CD14-positive monocyte (primary cell): Measurements from ENCODE around the gene MIF4GD. TPM values are rescaled to one million over a fixed set of nuclear protein-coding genes. Genes with fewer than 3 reads are reported as not detected.

Experiments
- DNase-seq, 3 donors: peaks; one replicate each; pipeline ENCODE4 v3.0.0-alpha.2; 2011 to 2022
- H2AFZ ChIP-seq: 2 replicates; pipeline ENCODE4 v1.6.0; 2012; ENCODE audit warnings: mild to moderate bottlenecking, low read depth, low read length, inconsistent platforms; ENCODE audit not compliant: insufficient read depth, poor library complexity, severe bottlenecking
- H3K27ac ChIP-seq, 2 donors: 1 replicate in 1 of 2; 2 replicates in 1 of 2; pipeline ENCODE4 v1.5.1; 2012 to 2013; ENCODE audit warnings: low read length in 2 of 2, control low read depth in 1 of 2, inconsistent platforms in 1 of 2, low read depth in 1 of 2, mild to moderate bottlenecking in 1 of 2
- H3K27me3 ChIP-seq, 2 donors: one replicate each; pipeline versions ENCODE4 v1.6.0 to v1.6.1; 2011 to 2013; ENCODE audit warnings: low read length in 2 of 2; ENCODE audit not compliant: control insufficient read depth in 2 of 2, insufficient read depth in 2 of 2
- H3K36me3 ChIP-seq, 2 donors: replicated peaks in 1 of 2; 1 replicate in 1 of 2; 2 replicates in 1 of 2; pipeline versions ENCODE4 v1.5.1 to v1.6.1; 2012 to 2013; ENCODE audit warnings: low read length in 2 of 2, control low read depth in 1 of 2, inconsistent platforms in 1 of 2, mild to moderate bottlenecking in 1 of 2; ENCODE audit not compliant: insufficient read depth in 2 of 2, control insufficient read depth in 1 of 2
- H3K4me1 ChIP-seq, 2 donors: 1 replicate in 1 of 2; 2 replicates in 1 of 2; pipeline versions ENCODE4 v1.5.1 to v1.6.1; 2012 to 2013; ENCODE audit warnings: low read length in 2 of 2, control low read depth in 1 of 2, inconsistent platforms in 1 of 2, mild to moderate bottlenecking in 1 of 2, moderate library complexity in 1 of 2; ENCODE audit not compliant: insufficient read depth in 2 of 2, control insufficient read depth in 1 of 2
- H3K4me2 ChIP-seq: replicated peaks from 2 replicates; pipeline ENCODE3; 2012; ENCODE audit warnings: low read length, moderate library complexity, mild to moderate bottlenecking; ENCODE audit not compliant: poor library complexity, severe bottlenecking; ENCODE audit errors: extremely low read depth
- H3K4me3 ChIP-seq, 3 experiments: fragments of 200-600 bp in 1 of 3; sonication (generic) in 1 of 3; replicated peaks in 1 of 3; 1 replicate in 2 of 3; 2 replicates in 1 of 3; pipeline ENCODE4 v1.5.1; 2011 to 2013; ENCODE audit warnings: low read length in 3 of 3, mild to moderate bottlenecking in 3 of 3, control low read depth in 2 of 3, low read depth in 2 of 3, inconsistent platforms in 1 of 3, moderate library complexity in 1 of 3
- H3K79me2 ChIP-seq: 2 replicates; pipeline ENCODE4 v1.6.0; 2012; ENCODE audit warnings: mild to moderate bottlenecking, control low read depth, inconsistent platforms, low read length, moderate library complexity; ENCODE audit not compliant: insufficient read depth
- H3K9ac ChIP-seq: 2 replicates; pipeline ENCODE4 v1.6.0; 2017; ENCODE audit warnings: low read length, mild to moderate bottlenecking; ENCODE audit not compliant: insufficient read depth, poor library complexity, severe bottlenecking
- H3K9me3 ChIP-seq, 2 donors: replicated peaks in 1 of 2; 1 replicate in 1 of 2; 2 replicates in 1 of 2; pipeline versions ENCODE4 v1.5.1 to v1.6.1; 2012 to 2013; ENCODE audit warnings: low read length in 2 of 2, control low read depth in 1 of 2; ENCODE audit not compliant: control insufficient read depth in 1 of 2, insufficient read depth in 1 of 2
- H4K20me1 ChIP-seq: 2 replicates; pipeline ENCODE4 v1.6.0; 2012; ENCODE audit warnings: mild to moderate bottlenecking, low read length, control low read depth, moderate library complexity; ENCODE audit not compliant: insufficient read depth
- H3K27ac Mint-ChIP-seq, 7 donors: one replicate each; pipeline ENCODE4 v1.8.0; 2020; ENCODE audit warnings: mild to moderate bottlenecking in 7 of 7, mixed read lengths in 7 of 7, moderate library complexity in 6 of 7, inconsistent platforms in 2 of 7
- H3K27me3 Mint-ChIP-seq, 3 donors: one replicate each; pipeline ENCODE4 v1.8.0; 2021 to 2022; ENCODE audit warnings: low read depth in 3 of 3, mild to moderate bottlenecking in 3 of 3, mixed read lengths in 3 of 3, moderate library complexity in 3 of 3, inconsistent platforms in 1 of 3
- H3K36me3 Mint-ChIP-seq, 2 donors: one replicate each; pipeline ENCODE4 v1.8.0; 2020; ENCODE audit warnings: mixed read lengths in 2 of 2, inconsistent platforms in 1 of 2, mild to moderate bottlenecking in 1 of 2
- H3K4me1 Mint-ChIP-seq: one replicate; pipeline ENCODE4 v1.8.0; 2020; ENCODE audit warnings: mild to moderate bottlenecking, mixed read lengths
- H3K4me3 Mint-ChIP-seq, 2 donors: one replicate each; pipeline ENCODE4 v1.8.0; 2020; ENCODE audit warnings: mild to moderate bottlenecking in 2 of 2, mixed read lengths in 2 of 2, moderate library complexity in 1 of 2
- H3K9me3 Mint-ChIP-seq, 7 donors: one replicate each; pipeline ENCODE4 v1.8.0; 2020 to 2022; ENCODE audit warnings: mixed read lengths in 7 of 7, mild to moderate bottlenecking in 6 of 7, moderate library complexity in 6 of 7, inconsistent platforms in 2 of 7
- WGBS: methylation state at CpG from one replicate; pipeline ENCODE4 v1.1.5; 2013; ENCODE audit warnings: missing lambda C conversion rate; ENCODE audit not compliant: insufficient coverage; 5-methylcytosine and 5-hydroxymethylcytosine counted together
- intact Hi-C, 2 donors: fragments of 100-400 bp; cut with micrococcal nuclease; formaldehyde crosslinking; loops; one replicate each; pipeline versions ENCODE4 v1.15.0 to v1.15.1; 2023
- polyA plus RNA-seq, 3 donors: library from polyadenylated mRNA; depleted of rRNA in 1 of 3; unstranded in 2 of 3; stranded (reverse) in 1 of 3; fragments of 300-500 nt in 2 of 3; fragments of >200 nt in 1 of 3; fragmentation: Illumina TruSeq in 2 of 3; gene quantifications; 1 replicate in 2 of 3; 2 replicates in 1 of 3; pipeline ENCODE4 v1.2.3, GENCODE V29; 2012 to 2021
- TF ChIP-seq, protein P1 (sequence below): fragments of 200-600 bp; IDR thresholded peaks from one replicate; pipeline ENCODE4 v1.8.0; 2022; ENCODE audit warnings: antibody characterized with exemption, mild to moderate bottlenecking

MIF4GD gene
- polyA plus RNA-seq, 3 donors: 66.9 to 103 (median 80.6) TPM

DNA sequence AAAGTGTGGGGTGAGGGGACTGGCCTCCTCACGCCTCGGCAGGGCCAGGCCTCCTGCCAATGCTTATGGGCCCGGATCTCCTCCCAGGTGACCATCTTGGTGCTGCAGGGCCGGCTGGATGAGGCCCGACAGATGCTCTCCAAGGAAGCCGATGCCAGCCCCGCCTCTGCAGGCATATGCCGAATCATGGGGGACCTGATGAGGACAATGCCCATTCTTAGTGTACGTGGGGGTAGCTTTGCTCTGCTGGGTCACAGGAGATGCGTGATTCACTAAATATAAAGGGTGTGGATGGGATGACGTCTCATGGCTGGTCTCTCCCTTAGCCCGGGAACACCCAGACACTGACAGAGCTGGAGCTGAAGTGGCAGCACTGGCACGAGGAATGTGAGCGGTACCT lies 46.0 kb downstream of the MIF4GD start:
- H3K4me1 Mint-ChIP-seq: peaks cover 32% of the 10 kb centered on the region
- WGBS: 83% methylated on average over 10 of the region's 14 CpGs
- Histone ChIP-seq H3K79me2 (peaks cover 14% of the 10 kb centered on the region), H3K27ac (peak overlapping the region in 1 of 2 donors; percentile 0), H2AFZ (no peak overlapping the region), H3K4me3 (no peak overlapping the region), H3K9ac (no peak overlapping the region), H3K36me3 (peaks cover 42 to 58% of the 10 kb centered on the region in 2 donors), H4K20me1 (no peaks in the 10 kb centered on the region), H3K9me3 (no peaks in the 10 kb centered on the region), H3K4me1 (peaks cover 30 to 32% of the 10 kb centered on the region in 2 donors), H3K4me2 (no peak overlapping the region), H3K27me3 (no peaks in the 10 kb centered on the region)
- TF ChIP-seq, protein P1, sequence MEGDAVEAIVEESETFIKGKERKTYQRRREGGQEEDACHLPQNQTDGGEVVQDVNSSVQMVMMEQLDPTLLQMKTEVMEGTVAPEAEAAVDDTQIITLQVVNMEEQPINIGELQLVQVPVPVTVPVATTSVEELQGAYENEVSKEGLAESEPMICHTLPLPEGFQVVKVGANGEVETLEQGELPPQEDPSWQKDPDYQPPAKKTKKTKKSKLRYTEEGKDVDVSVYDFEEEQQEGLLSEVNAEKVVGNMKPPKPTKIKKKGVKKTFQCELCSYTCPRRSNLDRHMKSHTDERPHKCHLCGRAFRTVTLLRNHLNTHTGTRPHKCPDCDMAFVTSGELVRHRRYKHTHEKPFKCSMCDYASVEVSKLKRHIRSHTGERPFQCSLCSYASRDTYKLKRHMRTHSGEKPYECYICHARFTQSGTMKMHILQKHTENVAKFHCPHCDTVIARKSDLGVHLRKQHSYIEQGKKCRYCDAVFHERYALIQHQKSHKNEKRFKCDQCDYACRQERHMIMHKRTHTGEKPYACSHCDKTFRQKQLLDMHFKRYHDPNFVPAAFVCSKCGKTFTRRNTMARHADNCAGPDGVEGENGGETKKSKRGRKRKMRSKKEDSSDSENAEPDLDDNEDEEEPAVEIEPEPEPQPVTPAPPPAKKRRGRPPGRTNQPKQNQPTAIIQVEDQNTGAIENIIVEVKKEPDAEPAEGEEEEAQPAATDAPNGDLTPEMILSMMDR: no peak
- peak overlapping the region in 2 of 7 donors; percentile 24 to 44 for H3K27ac Mint-ChIP-seq
- H3K9me3 Mint-ChIP-seq: no peaks in the 10 kb centered on the region
- no peak overlapping the region for H3K4me3 Mint-ChIP-seq
- peaks cover 44 to 72% of the 10 kb centered on the region in 2 donors for H3K36me3 Mint-ChIP-seq
- peaks cover 0 to 6% (median 0%) of the 10 kb centered on the region in 3 donors for H3K27me3 Mint-ChIP-seq
- intact Hi-C loops: no loop called here
- DNase-seq: no peak

DNA sequence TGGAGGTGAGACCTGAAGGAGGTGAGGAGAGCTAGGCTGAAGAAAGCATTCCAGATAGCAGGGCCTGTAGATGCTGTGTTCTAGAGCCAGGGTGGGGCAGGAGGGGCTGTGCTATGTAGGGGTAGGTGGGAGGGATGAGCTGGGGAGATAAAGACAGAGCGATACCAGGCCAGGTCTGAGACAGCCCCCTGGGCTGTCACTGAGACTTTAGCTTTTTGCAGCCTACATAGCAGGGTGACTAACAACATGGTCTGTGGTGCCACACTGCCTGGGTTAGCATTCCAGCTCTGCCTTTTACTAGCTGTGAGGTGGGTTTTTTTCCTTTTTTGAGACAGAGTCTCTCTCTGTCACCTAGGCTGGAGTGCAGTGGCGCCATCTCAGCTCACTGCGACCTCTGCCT lies 51.2 kb downstream of the MIF4GD start:
- Histone ChIP-seq H3K36me3 (peaks cover 60 to 88% of the 10 kb centered on the region in 2 donors), H2AFZ (no peak overlapping the region), H4K20me1 (no peaks in the 10 kb centered on the region), H3K27ac (no peak overlapping the region), H3K27me3 (no peaks in the 10 kb centered on the region), H3K4me2 (no peak overlapping the region), H3K9ac (no peak overlapping the region), H3K4me3 (no peak overlapping the region), H3K9me3 (no peaks in the 10 kb centered on the region), H3K79me2 (peaks cover 10% of the 10 kb centered on the region), H3K4me1 (no peaks in the 10 kb centered on the region)
- TF ChIP-seq, protein P1: no peak
- Mint-ChIP-seq H3K27ac (peak overlapping the region in 2 of 7 donors; percentile 10 to 35), H3K36me3 (peaks cover 67 to 94% of the 10 kb centered on the region in 2 donors), H3K9me3 (no peaks in the 10 kb centered on the region), H3K4me3 (no peak overlapping the region), H3K27me3 (peaks cover 0 to 2% (median 0%) of the 10 kb centered on the region in 3 donors), H3K4me1 (no peaks in the 10 kb centered on the region)
- WGBS: no CpG with 5 or more reads among the region's 3 CpGs
- no peak for DNase-seq
- intact Hi-C loops: no loop called here
